GM12878 (cell line): ENCODE data around the gene GGPS1. TPM values are rescaled to one million over a fixed set of nuclear protein-coding genes. Genes with fewer than 3 reads are reported as not detected.

Experiments used
- BRCA1 ChIP-seq: IDR thresholded peaks from 2 replicates; pipeline ENCODE4 v1.6.1; 2011; ENCODE audit warnings: low read depth, low read length, improper control_type of control experiment
- CHD4 ChIP-seq: fragments of 200-600 bp; sonication (generic); IDR thresholded peaks from 2 replicates; pipeline ENCODE4 v1.6.1; 2016; ENCODE audit warnings: mild to moderate bottlenecking
- EGR1 ChIP-seq, 2 experiments: IDR thresholded peaks; 1 replicate in 1 of 2; 2 replicates in 1 of 2; pipeline ENCODE4 v1.6.1; 2011 to 2012; ENCODE audit warnings: low read depth in 2 of 2, low read length in 2 of 2, borderline replicate concordance in 1 of 2, mild to moderate bottlenecking in 1 of 2, moderate library complexity in 1 of 2
- HCFC1 ChIP-seq: fragments of 150-350 bp; IDR thresholded peaks from 2 replicates; pipeline ENCODE4 v1.6.1; 2014; ENCODE audit warnings: low read length
- IKZF1 ChIP-seq: fragments of 450-650 bp; conservative IDR thresholded peaks from 2 replicates; pipeline ENCODE4 v1.6.1; 2017; ENCODE audit warnings: antibody characterized with exemption, mild to moderate bottlenecking
- JUND ChIP-seq: IDR thresholded peaks from 2 replicates; pipeline ENCODE4 v1.6.1; 2012; ENCODE audit warnings: low read depth, mild to moderate bottlenecking, low read length, improper control_type of control experiment, moderate library complexity
- POLR2A ChIP-seq: IDR thresholded peaks from 2 replicates; pipeline ENCODE4 v1.6.1; 2011; ENCODE audit warnings: low read depth, mild to moderate bottlenecking, low read length
- SMAD1 ChIP-seq: fragments of 450-650 bp; IDR thresholded peaks from 2 replicates; pipeline ENCODE4 v1.6.1; 2018; ENCODE audit warnings: mild to moderate bottlenecking, low read depth; ENCODE audit not compliant: partially characterized antibody
- SREBF1 ChIP-seq: IDR thresholded peaks from 2 replicates; pipeline ENCODE4 v1.6.1; 2012; ENCODE audit warnings: mild to moderate bottlenecking, low read length
- SUPT20H ChIP-seq: IDR thresholded peaks from 2 replicates; pipeline ENCODE4 v1.6.1; 2011; ENCODE audit warnings: low read depth, mild to moderate bottlenecking, low read length, moderate library complexity, borderline replicate concordance; ENCODE audit not compliant: control insufficient read depth
- SUZ12 ChIP-seq: fragments of 200-600 bp; sonication (generic); IDR thresholded peaks from one replicate; pipeline ENCODE4 v1.6.1; 2018; ENCODE audit warnings: antibody characterized with exemption, mild to moderate bottlenecking; ENCODE audit not compliant: unreplicated experiment
- ZBED1 ChIP-seq: IDR thresholded peaks from 2 replicates; pipeline ENCODE4 v1.6.1; 2016; ENCODE audit warnings: borderline replicate concordance
- ZBTB11 ChIP-seq: fragments of 450-650 bp; formaldehyde crosslinking; IDR thresholded peaks from 2 replicates; pipeline ENCODE4 v1.5.0; 2022; ENCODE audit warnings: mild to moderate bottlenecking, missing genetic modification characterization
- polyA plus RNA-seq, 11 experiments: library from polyadenylated mRNA; depleted of rRNA in 4 of 11; unstranded in 6 of 11; stranded (reverse) in 5 of 11; fragments of >200 nt; fragmentation: Nextera tagmentation in 4 of 11; fragmentation: Illumina TruSeq in 1 of 11; extraction: Ambion mirVana in 4 of 11; extraction: Trizol in 1 of 11; gene quantifications; 1 replicate in 1 of 11; 2 replicates in 10 of 11; pipeline versions ENCODE4 v1.2.1 to v1.2.3, GENCODE V29; 2011 to 2016; ENCODE audit warnings: inconsistent platforms in 2 of 11, missing spikeins in 2 of 11, low read depth in 1 of 11
- total RNA-seq, 4 experiments: library from RNA; depleted of rRNA in 3 of 4; stranded (reverse); fragments of >200 nt in 3 of 4; fragmentation: Illumina TruSeq in 1 of 4; extraction: Trizol in 1 of 4; gene quantifications; 2 replicates each; pipeline versions ENCODE4 v1.2.1 to v1.2.3, GENCODE V29; 2013 to 2021
- TF ChIP-seq, protein P1 (sequence below): IDR thresholded peaks from 2 replicates; pipeline ENCODE4 v1.6.1; 2011; ENCODE audit warnings: low read depth, low read length, improper control_type of control experiment, borderline replicate concordance
- TF ChIP-seq, protein P2 (sequence below): fragments of 450-650 bp; IDR thresholded peaks from 2 replicates; pipeline ENCODE4 v1.6.1; 2017; ENCODE audit warnings: low read depth, mild to moderate bottlenecking, moderate library complexity

The GGPS1 gene
- total and polyA plus RNA-seq, 10 of the 15 experiments (the other 5 are each of a cell fraction or from before 2014, with no cell fraction given): 15.1 to 36.0 (median 25.3) TPM

GRCh38 chr1:235367000-235367908 is 38.9 kb downstream of the GGPS1 start, which contains the start of gene TBCE (continued):
- no peak for TF ChIP-seq EGR1 (IDR thresholded peaks at IDR 0.05; ENCODE audit: borderline replicate concordance in 1 of 2, low read depth in 2 of 2, low read length in 2 of 2)
- TF ChIP-seq SMAD1: no peak
- TF ChIP-seq SREBF1: no peak
- no peak for TF ChIP-seq SUZ12
- peak; percentile 77 for TF ChIP-seq IKZF1
- no peak for TF ChIP-seq ZBTB11 (CRISPR knock-in tag)
- no peak for TF ChIP-seq CHD4
- no peak for TF ChIP-seq JUND
- TF ChIP-seq, protein P1, sequence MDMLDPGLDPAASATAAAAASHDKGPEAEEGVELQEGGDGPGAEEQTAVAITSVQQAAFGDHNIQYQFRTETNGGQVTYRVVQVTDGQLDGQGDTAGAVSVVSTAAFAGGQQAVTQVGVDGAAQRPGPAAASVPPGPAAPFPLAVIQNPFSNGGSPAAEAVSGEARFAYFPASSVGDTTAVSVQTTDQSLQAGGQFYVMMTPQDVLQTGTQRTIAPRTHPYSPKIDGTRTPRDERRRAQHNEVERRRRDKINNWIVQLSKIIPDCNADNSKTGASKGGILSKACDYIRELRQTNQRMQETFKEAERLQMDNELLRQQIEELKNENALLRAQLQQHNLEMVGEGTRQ: 0 out of 2 replicates have a peak, but pooled peaks have one; percentile 2
- TF ChIP-seq HCFC1: no peak; the same call in 1 of the 2 replicates
- no peak for TF ChIP-seq SUPT20H
- peak; percentile 93 for TF ChIP-seq POLR2A
- no peak for TF ChIP-seq BRCA1
- TF ChIP-seq ZBED1: no peak
- TF ChIP-seq, protein P2, sequence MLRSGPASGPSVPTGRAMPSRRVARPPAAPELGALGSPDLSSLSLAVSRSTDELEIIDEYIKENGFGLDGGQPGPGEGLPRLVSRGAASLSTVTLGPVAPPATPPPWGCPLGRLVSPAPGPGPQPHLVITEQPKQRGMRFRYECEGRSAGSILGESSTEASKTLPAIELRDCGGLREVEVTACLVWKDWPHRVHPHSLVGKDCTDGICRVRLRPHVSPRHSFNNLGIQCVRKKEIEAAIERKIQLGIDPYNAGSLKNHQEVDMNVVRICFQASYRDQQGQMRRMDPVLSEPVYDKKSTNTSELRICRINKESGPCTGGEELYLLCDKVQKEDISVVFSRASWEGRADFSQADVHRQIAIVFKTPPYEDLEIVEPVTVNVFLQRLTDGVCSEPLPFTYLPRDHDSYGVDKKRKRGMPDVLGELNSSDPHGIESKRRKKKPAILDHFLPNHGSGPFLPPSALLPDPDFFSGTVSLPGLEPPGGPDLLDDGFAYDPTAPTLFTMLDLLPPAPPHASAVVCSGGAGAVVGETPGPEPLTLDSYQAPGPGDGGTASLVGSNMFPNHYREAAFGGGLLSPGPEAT: peak; percentile 34; the same call in 1 of the 2 replicates
